HG02678 (cell line): Measurements from ENCODE around the gene ETFRF1.

ENCODE experiments used
- ATAC-seq: cut with Tn5 transposase; IDR thresholded peaks from one replicate; pipeline ENCODE4 v1.9.1; 2021; ENCODE audit warnings: mild to moderate bottlenecking, moderate library complexity; ENCODE audit not compliant: unreplicated experiment

The ETFRF1 gene

GRCh38 chr12:25208554-25208953 is 13.5 kb downstream of the ETFRF1 start:
- ATAC-seq: no peak

- ATAC-seq: no peak
Observed at GRCh38 chr12:25213338-25213737, 18.3 kb downstream of the ETFRF1 start.

GRCh38 chr12:25236190-25236589 is 41.2 kb downstream of the ETFRF1 start:
- no peak for ATAC-seq

GRCh38 chr12:25236626-25237025 is 41.6 kb downstream of the ETFRF1 start:
- no peak for ATAC-seq

GRCh38 chr12:25241167-25242020 is 46.4 kb downstream of the ETFRF1 start:
- no peak for ATAC-seq

- no peak for ATAC-seq
Observed at GRCh38 chr12:25242981-25243679, 48.1 kb downstream of the ETFRF1 start.

GRCh38 chr12:25243680-25243990 is 48.6 kb downstream of the ETFRF1 start:
- ATAC-seq: no peak

GRCh38 chr12:25245491-25245890 is 50.5 kb downstream of the ETFRF1 start:
- no peak for ATAC-seq

- no peak for ATAC-seq
Observed at GRCh38 chr12:25248137-25248536, 53.1 kb downstream of the ETFRF1 start.

- no peak for ATAC-seq
Observed at GRCh38 chr12:25248732-25249131, 53.7 kb downstream of the ETFRF1 start.

- peak; percentile 34 for ATAC-seq
Observed at GRCh38 chr12:25249931-25250738, 55.1 kb downstream of the ETFRF1 start.

- peak; percentile 80 for ATAC-seq
Observed at GRCh38 chr12:25250744-25251730, 56.0 kb downstream of the ETFRF1 start, which contains the start of gene KRAS. KRAS (minus strand) TSS chr12:25250929.

GRCh38 chr12:25251769-25252168 is 56.7 kb downstream of the ETFRF1 start:
- ATAC-seq: no peak

GRCh38 chr12:25252946-25253345 is 57.9 kb downstream of the ETFRF1 start:
- no peak for ATAC-seq

- no peak for ATAC-seq
Observed at GRCh38 chr12:25253371-25254068, 58.5 kb downstream of the ETFRF1 start.

GRCh38 chr12:25254271-25254880 is 59.3 kb downstream of the ETFRF1 start:
- no peak for ATAC-seq
